Activated CD8-positive, alpha-beta memory T cell treated with anti-CD3 and anti-CD28 coated beads, Interleukin-2, amount 50 U/mL, for 24 hours (primary cell): Measurements from ENCODE around the gene NABP1.
A peak's percentile ranks its signal among the peaks of the same experiment; 100 is the strongest.
"Not testable (repeated sequence)": the region's sequence is repeated elsewhere in the genome, so short reads cannot be mapped to it uniquely, and the experiment has no call there.

ENCODE experiments used
- DNase-seq: peaks from one replicate; pipeline ENCODE4 v3.0.0-alpha.2; 2020; ENCODE audit errors: extremely low read depth

Gene NABP1, protein sequence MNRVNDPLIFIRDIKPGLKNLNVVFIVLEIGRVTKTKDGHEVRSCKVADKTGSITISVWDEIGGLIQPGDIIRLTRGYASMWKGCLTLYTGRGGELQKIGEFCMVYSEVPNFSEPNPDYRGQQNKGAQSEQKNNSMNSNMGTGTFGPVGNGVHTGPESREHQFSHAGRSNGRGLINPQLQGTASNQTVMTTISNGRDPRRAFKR

DNA sequence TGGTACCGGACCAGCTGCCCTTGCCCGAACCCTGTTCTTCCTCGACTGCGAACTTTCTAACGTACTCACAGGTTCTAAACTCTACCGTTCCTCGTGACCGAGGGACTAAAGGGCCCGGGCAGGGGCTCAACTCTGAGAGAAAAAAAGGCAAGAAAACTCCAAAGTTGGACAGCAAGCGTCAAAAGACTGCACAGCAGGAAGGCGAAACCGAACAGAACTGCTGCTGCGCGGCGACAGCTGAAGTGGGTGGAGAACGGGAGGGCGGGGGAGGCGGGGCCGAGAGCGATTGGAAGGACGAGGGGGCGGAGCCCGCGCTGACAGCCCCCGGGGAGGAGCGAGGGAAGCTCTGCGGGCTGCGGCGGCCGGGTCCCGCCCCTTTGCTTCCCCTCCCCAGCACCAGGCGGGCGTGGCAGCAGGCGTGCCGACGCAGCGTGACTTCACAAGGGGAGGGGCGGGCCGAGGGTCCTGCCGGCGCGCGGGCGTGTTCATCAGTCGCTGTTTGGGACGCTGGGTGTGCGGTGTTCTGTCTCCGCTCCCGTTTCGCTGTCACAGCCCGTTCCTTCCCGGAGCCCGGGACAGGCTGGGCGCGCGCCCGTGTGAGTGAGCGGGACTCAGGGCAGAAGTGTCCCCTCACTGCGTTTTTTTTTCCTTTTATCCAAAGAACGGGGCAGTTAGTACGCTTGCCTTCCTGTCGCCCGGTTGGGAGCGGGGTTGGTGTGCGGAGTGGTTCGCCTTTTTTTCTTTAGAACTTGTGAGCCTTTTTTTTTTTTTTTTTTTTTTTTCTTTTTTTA lies at the start of gene NABP1:
NABP1 (plus strand) TSS at position 491 of the 791 bp plus-strand sequence. CDS start 479 bp downstream, outside the sequence.
- peak; percentile 94 for DNase-seq

DNA sequence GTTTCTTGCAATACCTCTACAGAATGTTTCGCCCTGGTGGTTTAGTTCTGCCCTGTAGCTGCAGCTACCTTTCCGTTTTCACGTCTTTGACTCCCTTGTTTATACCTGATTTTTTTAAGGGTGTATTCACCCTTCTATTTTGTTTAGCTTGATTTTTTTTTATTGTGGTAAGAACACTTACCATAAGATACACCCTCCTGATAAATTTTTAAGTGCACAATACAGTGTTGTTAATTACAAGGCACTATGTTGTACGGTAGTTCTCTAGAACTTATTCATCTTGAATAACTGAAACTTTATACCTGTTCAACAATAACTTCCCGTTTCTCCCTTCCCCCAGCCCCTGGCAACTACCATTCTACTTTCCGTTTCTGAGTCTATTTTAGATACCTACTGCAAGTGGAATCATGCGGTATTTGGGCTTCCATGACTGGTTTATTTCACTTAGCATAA lies 48.9 kb upstream of the NABP1 start:
- no peak for DNase-seq

DNA sequence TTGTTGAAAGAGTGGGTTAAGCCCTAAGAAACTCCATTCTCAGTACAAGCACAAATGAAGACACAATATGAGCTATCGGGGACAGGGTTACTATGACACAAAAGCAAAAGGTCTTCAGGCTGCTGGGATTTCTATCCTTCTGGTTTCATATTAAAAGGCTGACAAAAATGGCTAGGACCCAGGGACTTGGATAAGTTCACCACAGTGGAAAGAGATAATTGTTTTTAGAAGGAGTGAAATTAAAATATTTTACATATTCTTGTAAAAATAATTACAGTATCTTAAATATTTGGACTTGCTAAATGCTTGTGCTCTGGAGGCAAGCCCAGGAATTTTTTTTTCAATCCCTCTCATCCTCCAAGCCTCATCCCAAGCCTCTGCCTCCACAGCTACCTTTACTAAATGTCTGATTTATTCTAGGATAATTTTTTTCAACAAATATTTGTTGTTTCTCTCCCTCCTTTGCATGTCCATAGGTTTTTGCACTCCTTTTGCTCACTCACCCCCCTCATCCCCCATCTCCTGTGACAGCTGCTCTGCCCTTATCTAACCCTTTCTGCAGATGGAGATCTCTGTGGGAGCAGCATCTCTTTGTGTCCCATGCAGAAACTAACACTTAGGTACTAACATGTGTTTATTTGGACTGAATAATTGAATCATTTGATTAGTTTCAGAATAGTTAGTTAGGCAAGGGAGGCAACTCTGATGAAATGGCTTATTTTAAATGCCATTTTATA lies 47.8 kb upstream of the NABP1 start:
- DNase-seq = no peak

DNA sequence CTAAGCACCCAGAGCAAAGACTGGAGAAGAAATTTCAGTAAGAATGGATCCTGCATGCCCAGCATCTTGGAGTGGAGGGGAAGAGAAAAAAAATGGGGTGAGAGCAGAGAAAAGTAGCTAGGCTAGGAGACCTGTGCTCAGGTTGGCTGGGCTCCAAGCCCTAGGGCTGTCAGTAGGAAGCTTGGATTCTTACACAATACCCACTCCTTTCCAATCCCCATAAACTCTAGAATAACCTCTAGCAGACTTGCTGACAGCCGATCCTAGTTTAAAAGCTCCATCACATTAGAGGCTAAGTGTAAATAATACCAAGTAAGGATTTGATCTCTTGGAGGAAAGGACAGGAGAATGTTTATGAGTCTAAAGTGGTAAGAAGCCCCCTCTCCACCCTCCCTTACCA lies 46.2 kb upstream of the NABP1 start:
- no peak for DNase-seq

DNA sequence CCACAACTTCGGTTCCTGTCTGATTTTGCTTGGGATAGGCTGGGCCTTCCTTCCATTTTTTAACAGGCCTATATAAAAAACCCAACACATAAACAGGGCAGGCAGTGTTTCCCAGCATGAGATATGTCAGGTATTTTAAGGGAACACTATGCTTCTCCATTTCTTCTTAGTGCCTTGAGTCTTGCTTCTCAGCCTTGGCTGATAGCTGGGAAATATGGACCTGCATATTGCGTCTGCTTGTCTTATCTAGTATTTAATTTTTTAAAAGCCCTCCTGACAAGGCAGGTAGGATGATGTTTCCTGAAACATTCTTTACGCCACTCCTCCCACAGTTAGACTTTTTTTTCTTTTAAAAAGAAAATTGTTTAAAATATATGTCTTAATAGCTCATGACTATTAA lies 45.5 kb upstream of the NABP1 start:
- no peak for DNase-seq

DNA sequence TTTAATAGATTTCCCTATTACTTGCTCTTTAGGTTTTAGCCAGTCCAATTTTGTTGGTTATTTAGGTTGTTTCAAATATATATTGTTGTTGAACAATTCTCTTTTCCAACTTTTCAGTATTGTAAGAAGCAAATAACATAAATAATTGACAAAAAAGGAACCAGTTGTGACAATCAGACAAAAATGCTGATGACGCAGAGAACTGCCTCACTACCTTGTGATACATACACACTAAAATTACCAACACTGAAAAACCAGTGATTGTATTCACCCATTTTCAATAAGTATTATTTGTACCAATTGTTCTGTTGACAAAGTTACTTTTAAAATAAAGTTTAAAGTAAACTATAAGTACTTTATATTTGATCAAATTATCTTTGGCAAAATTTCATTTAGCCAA lies 43.1 kb upstream of the NABP1 start:
- DNase-seq = no peak

DNA sequence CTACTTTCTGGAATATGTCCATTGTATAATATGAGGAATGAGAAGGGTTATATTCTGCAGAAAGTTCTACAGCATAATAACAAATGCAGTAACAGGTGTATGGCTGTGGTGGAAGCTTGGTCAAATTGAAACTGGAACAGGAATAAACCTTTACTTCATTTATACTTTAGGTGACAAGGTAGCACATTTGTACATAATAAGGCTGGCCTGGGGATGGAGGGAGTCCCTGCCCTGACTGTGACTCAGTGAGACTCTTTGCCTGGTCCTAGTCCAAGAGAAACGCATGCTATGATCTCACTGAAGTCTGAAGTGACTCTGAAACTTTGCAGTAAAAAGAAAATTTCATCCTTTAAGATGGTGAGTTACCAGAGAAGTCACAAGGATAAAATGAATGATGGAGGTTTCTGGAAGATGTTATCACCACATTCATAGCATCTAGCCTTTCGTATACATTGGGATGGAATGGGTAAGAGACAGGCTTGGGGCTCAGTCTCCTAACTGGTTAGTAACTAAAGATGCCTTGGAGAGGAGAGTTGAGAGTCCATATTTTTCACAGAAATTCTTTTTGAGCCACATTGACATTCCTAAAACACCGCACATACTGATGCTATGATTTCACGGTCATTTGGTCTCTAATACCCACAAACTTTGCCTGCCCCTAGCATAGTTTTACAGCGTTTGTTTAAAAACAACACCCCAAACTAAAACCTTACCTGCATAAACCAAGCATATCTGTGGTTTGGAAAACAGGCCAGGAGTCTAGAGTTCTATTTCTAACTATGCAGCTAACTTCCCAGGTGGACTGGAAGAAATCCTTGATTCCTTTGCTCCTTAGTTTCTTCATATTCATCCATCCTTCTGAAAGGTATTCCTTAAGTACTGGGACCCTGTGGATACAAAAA lies 42.4 kb upstream of the NABP1 start:
- no peak for DNase-seq

DNA sequence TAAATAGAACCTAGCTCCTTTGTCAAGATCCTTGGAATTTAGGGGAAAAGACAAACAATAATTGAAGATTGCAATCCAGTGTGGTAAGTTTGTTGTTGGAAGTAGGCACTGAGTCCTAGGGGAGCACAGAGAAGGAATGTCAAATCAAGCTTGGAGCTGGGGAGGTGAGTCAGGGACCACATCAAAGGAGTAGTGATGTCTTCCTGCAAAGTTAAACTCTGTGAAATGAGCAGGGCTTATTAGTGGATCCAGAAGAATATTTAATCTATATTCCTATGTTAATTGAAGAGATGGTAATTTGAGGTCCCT lies 41.7 kb upstream of the NABP1 start:
- DNase-seq = no peak

DNA sequence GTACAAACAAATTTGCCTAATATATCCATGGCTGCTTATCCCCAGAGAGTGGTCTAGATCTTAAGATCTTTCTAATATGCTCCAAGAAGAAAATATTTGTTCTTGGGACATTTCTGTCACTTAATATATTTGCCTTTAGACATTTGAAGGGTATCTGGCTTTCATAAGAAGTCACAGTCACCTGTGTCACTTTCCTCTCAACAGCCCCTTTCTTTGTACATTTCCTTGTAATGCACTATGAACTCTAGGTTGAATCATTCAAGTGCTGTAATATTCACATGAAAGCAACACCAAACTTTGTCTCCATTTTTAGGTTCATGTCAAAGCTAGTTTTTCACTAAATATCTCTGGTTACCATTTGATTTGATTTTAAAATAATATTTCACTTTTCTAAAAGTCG lies 41.4 kb upstream of the NABP1 start:
- DNase-seq = no peak

DNA sequence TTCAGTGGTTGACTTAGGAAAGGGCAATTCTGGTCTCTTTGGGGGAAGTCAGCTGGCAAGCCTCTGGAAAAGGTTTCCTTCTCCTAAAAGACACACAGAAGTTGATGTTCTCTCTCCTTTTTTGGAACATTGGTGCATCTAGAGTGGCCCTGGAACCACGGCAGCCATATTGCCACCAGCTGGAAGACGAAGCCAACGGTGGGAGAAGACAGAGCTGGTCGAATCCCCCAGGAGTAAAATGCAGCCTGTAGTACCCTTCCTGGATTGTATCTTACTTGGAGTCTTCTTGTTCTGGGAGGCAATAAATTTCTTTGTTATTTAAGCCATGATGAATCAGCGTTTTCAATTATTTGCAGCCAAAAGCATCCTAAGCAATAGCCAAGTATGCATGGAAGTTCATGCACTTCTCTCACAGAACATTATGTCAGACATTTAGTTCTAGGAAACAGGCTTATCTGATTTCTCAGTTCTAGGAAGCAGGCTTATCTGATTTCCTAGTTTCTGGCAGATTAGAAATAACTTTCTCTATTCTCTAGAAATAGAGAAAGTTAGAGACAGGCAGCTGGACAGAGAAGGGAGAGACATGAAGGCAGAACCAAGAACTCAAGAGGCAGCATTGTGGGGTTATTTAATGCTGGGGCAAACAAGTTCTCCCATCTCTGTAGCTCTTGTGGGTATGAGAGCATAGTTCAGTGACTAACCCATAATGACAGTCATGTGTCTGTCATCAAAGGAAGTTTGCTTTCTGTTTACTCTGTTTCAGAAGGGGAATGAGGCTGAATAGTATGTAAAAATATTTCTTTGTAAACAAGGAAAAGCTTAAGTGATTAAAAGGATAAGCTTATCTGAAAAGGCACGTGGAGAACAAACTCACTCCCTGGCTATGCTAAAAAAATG lies 40.5 kb upstream of the NABP1 start:
- no peak for DNase-seq

DNA sequence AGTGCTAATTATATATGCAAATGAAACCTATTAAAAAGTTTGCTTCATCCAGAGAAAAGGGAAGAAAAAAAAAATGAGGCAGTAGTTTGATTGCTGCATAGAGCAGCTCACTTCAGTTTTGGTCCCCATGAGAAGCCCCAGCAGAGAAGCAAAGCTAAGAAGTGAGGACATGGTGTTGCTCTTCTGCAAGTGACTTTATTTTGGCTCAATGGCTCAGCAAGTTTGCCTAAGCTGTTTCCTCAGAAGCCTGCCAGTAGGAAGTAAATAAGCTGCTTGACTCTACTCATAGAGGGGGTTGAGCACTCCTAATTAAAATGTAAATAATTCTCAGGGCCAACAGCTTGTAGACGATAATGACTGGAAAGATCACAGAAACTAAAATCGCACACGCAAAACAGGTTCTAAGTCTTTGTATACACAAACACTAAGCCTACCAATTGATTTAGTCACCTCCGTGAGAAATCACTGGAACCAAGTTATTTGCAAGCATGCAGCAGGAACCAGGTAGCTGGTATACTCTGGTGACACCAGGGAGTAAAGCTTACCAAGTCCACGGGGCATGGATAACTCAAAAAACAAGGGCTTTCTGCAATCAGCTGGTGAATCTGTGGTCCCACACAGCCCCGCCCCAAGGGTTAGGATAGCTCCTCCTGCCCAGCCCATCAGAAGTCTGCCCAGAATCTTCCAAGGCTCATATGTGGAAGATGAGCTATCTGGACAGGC lies 39.7 kb upstream of the NABP1 start:
- DNase-seq = no peak

DNA sequence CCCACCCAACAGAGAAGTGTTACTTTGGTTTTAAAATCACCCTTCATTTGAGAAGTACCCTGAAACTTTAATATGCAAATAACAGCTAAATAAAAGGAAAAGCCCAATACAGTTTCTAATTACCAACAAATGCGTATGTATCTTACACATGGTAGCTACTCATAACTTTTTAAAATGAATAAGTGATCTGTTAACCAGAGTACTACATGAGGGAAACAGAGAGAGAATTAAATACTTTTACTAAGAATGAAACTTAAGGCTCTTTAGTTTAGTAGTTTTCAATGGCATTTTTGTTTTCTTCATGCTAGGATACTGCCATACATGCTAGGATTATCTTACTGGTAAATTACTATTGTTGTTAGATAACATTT lies 39.1 kb upstream of the NABP1 start:
- DNase-seq = no peak

DNA sequence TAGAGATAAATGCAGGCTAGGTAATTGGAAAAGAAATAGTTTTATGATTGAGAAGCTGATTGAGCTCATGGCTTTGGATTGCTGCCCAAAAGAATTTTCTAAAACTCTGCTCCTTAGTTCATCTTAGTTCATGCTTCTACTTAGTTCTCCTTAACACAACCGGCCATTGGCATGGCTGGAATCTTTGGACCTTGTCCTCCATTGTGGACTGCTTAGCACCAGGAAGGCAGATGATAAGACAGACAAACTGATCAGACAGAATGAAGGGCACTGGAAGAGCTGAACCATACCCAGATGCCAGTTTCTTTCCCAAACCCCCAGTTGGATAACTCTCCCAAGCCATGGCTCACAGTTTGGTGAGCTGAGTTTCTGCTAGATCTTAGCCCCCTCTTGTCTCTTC lies 36.3 kb upstream of the NABP1 start:
- DNase-seq = no peak

DNA sequence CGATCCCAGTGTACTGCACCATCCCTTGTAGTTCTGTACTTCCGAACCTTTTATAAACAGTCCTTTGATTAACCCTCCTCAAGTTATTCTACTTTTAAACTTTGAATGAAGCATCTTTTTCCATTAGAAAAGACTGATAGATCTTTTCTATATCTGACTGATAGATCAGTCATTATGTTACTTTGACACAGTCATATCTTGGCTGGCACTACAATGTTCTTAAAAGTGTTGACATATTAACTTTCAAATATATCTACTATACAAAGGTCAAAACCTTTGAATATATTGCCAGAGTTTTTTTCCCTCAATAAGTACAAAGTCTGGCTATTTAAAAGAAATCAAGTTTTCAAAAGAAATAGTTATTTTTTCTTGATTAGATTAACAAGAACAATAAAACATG lies 35.4 kb upstream of the NABP1 start:
- no peak for DNase-seq

DNA sequence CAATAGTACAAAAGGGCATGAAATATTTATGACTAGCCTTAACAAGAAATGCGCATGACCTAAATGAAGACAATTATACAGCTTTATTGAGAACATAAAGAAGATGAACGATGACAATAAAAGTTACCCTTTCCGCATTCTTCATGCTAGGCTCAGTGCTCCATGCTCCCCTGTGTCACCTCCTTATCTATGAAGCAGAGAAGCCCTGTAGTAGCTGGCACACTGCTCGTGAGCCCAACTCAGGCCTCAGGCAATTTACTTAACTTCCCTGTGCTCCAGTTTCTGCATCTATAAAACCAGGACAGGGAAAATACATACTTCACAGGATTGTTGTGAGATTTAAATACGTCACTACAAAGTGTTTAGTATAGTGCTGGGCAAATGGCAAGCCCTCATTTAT lies 34.5 kb upstream of the NABP1 start:
- DNase-seq = no peak

DNA sequence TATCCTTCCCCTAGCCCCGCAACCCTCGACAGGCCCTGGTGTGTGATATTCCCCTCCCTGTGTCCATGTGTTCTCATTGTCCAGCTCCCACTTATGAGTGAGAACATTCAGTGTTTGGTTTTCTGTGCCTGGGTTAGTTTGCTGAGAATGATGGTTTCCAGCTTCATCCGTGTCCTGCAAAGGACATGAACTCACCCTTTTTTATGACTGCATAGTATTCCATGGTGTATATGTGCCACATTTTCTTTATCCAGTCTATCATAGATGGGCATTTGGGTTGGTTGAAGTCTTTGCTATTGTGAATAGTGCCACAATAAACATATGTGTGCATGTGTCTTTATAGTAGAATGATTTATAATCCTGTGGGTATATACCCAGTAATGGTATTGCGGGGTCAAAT lies 33.3 kb upstream of the NABP1 start:
- not testable (repeated sequence) for DNase-seq

DNA sequence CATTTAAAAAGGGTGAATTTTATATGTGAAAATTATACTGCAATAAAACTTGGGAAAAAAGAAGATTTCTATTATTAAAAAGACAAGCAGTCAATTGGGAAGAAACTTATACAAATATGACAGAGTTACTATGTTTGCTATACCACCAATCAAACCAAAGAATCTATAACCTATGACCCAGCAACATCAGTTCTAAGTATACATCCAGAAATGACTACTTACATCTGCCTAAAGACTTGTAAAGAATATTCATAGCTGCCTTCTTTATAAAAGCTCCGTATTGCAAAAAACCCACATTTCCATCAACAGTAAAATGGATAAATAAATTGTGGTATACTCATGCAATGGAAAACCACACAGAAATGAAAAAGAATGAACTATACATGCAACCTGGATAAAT lies 32.9 kb upstream of the NABP1 start:
- DNase-seq = no peak

DNA sequence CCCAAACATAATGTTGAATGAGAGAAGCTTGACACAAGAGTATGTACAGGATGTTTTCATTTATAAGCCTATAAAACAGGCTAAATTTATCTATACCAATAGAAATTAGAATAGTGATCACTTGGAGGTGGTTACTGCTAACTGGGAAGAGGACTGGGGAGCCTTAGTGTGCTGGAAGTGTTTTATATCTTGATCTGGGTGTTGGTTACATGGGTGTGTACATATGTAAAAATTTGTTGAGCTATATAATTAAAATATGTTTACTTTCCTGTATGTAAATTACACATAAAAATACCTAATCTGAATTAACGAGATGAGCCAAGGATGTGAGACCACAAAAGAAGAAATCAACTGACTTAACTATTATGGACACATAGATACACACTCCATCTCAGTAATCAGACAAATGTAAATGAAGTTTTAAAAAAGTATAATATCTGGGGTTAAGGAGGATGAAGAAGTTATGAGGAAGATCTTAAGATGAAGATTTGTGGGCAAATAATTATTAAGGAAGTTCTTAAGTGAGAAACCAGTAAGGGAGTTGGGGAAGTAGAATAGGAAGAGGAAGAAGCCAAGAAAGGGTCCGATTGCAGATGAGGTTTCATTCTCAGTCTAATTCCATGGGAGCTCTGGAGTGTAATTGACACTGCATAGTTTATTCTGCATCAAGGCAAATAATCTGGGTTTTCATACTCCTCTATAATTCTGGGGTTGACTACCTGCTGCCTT lies 32.3 kb upstream of the NABP1 start:
- DNase-seq = no peak

DNA sequence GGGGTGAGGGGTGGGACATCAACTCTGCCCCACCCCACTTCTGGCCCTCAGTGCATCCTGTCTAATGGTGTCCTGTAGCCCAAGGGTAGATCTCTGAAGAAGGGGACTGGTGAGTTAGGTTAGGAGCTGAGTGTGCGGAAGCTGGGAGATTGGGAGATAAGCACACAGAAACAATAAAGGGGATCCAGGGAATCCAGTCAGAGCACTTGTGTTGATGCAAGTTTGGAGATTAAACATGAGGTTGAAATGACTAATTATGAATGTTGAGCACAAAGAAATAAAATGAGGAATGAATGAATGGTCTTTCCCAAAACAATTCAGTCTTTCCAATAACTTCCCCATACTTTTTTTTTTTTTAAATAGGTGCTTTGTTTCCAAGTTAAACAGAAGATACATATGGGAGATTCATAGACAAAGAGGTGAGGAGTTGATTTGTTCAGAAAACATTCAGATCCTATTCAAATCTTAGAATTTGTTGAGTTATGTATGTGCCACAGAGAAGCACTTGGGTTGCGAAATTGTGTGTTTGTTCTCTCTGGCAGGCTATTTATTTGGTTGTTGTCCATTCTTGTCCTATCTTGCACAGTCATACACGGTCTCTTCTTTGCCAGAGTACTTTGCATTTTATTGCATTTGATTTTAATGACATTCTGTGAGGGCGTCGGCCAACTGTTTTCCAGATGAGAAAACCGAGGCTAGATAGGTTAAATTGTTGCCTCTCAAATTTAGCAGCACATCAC lies 31.6 kb upstream of the NABP1 start:
- no peak for DNase-seq
